Mucosa of descending colon (tissue), 3 donors: Measurements from ENCODE around the gene LTBP3. TPM values are rescaled to one million over a fixed set of nuclear protein-coding genes. Genes with fewer than 3 reads are reported as not detected.
A peak's percentile ranks its signal among the peaks of the same experiment; 100 is the strongest.

Experiments
- ATAC-seq: fragments of 200-7000 bp; cut with Tn5 transposase; one replicate; pipeline ENCODE4 v1.9.1; 2020; ENCODE audit warnings: mild to moderate bottlenecking, moderate library complexity
- DNase-seq, 3 donors: peaks; one replicate each; pipeline ENCODE4 v3.0.0-alpha.2; 2020
- H3K36me3 ChIP-seq: fragments of 200-600 bp; one replicate; pipeline ENCODE4 v1.8.0; 2021; ENCODE audit warnings: low read depth, mild to moderate bottlenecking
- H3K4me1 ChIP-seq: fragments of 200-600 bp; one replicate; pipeline ENCODE4 v1.8.0; 2021; ENCODE audit warnings: low read depth, mild to moderate bottlenecking
- H3K4me3 ChIP-seq: fragments of 200-600 bp; one replicate; pipeline ENCODE4 v1.8.0; 2021; ENCODE audit warnings: mild to moderate bottlenecking
- H3K9me3 ChIP-seq: fragments of 200-600 bp; one replicate; pipeline ENCODE4 v1.8.0; 2021; ENCODE audit warnings: mild to moderate bottlenecking
- intact Hi-C, 2 donors: fragments of 100-400 bp; cut with DNase I in 1 of 2; cut with micrococcal nuclease in 1 of 2; formaldehyde crosslinking; loops; one replicate each; pipeline versions ENCODE4 v1.11.0 to v1.11.1; 2022; cut with DNase I, micrococcal nuclease
- total RNA-seq, 3 donors: library from RNA; stranded (reverse); fragmentation: NEBNext Ultra II Directional in 2 of 3; extraction: Animal tissue kit (Norgen Biotek cat#: 25700) in 2 of 3; gene quantifications; one replicate each; pipeline versions ENCODE4 v1.2.1 to v1.2.4, GENCODE V29; 2021 to 2023
- TF ChIP-seq, protein P1 (sequence below): fragments of 200-600 bp; IDR thresholded peaks from one replicate; pipeline ENCODE4 v1.8.0; 2022; ENCODE audit warnings: antibody characterized with exemption, mild to moderate bottlenecking
- donor health status: DM: no; HTN: no; CAD: no; lungs with moderate emphysema.
- donor health status: DM: no; HTN: no; CAD: no.
- donor health status: DM: no; HTN: yes; CAD: no.

The LTBP3 gene
- total RNA-seq, 3 donors from 2014 or later: 22.6 to 133 (median 36.7) TPM

DNA sequence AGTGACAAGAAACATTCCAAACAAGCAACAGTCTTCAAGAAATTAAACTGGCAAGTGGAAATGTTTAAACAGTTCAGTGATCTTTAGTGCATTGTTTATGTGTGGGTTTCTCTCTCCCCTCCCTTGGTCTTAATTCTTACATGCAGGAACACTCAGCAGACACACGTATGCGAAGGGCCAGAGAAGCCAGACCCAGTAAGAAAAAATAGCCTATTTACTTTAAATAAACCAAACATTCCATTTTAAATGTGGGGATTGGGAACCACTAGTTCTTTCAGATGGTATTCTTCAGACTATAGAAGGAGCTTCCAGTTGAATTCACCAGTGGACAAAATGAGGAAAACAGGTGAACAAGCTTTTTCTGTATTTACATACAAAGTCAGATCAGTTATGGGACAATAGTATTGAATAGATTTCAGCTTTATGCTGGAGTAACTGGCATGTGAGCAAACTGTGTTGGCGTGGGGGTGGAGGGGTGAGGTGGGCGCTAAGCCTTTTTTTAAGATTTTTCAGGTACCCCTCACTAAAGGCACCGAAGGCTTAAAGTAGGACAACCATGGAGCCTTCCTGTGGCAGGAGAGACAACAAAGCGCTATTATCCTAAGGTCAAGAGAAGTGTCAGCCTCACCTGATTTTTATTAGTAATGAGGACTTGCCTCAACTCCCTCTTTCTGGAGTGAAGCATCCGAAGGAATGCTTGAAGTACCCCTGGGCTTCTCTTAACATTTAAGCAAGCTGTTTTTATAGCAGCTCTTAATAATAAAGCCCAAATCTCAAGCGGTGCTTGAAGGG is 53.3 kb downstream of the LTBP3 start:
- TF ChIP-seq, protein P1, sequence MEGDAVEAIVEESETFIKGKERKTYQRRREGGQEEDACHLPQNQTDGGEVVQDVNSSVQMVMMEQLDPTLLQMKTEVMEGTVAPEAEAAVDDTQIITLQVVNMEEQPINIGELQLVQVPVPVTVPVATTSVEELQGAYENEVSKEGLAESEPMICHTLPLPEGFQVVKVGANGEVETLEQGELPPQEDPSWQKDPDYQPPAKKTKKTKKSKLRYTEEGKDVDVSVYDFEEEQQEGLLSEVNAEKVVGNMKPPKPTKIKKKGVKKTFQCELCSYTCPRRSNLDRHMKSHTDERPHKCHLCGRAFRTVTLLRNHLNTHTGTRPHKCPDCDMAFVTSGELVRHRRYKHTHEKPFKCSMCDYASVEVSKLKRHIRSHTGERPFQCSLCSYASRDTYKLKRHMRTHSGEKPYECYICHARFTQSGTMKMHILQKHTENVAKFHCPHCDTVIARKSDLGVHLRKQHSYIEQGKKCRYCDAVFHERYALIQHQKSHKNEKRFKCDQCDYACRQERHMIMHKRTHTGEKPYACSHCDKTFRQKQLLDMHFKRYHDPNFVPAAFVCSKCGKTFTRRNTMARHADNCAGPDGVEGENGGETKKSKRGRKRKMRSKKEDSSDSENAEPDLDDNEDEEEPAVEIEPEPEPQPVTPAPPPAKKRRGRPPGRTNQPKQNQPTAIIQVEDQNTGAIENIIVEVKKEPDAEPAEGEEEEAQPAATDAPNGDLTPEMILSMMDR: no peak
- H3K4me1 ChIP-seq: peaks cover 19% of the 10 kb centered on the region
- no peaks in the 10 kb centered on the region for H3K36me3 ChIP-seq
- DNase-seq (peak in 2 of 3 donors; percentile 7 to 24), ATAC-seq (no peak)
- intact Hi-C loops: loop anchor here (5.0 kb wide), 3 partner anchors 33 to 83 kb away; partner anchors contain the start of gene NEAT1 (in 1 of the 2)
- peak overlapping the region; percentile 76 for H3K4me3 ChIP-seq
- H3K9me3 ChIP-seq: no peaks in the 10 kb centered on the region

DNA sequence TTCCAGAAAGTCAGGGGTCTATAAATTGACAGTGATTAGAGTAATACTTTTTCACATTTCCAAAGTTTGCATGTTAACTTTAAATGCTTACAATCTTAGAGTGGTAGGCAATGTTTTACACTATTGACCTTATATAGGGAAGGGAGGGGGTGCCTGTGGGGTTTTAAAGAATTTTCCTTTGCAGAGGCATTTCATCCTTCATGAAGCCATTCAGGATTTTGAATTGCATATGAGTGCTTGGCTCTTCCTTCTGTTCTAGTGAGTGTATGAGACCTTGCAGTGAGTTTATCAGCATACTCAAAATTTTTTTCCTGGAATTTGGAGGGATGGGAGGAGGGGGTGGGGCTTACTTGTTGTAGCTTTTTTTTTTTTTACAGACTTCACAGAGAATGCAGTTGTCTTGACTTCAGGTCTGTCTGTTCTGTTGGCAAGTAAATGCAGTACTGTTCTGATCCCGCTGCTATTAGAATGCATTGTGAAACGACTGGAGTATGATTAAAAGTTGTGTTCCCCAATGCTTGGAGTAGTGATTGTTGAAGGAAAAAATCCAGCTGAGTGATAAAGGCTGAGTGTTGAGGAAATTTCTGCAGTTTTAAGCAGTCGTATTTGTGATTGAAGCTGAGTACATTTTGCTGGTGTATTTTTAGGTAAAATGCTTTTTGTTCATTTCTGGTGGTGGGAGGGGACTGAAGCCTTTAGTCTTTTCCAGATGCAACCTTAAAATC is 54.0 kb downstream of the LTBP3 start:
- intact Hi-C loops: loop anchor here (5.0 kb wide), 2 partner anchors 77 to 82 kb away; partner anchors contain the start of gene NEAT1 (in 1 of the 2)
- TF ChIP-seq, protein P1: no peak
- peak in 1 of 3 donors; percentile 48 for DNase-seq
- Histone ChIP-seq H3K4me1 (peaks cover 19% of the 10 kb centered on the region), H3K4me3 (peak overlapping the region; percentile 76), H3K9me3 (no peaks in the 10 kb centered on the region), H3K36me3 (no peaks in the 10 kb centered on the region)
- ATAC-seq: no peak

DNA sequence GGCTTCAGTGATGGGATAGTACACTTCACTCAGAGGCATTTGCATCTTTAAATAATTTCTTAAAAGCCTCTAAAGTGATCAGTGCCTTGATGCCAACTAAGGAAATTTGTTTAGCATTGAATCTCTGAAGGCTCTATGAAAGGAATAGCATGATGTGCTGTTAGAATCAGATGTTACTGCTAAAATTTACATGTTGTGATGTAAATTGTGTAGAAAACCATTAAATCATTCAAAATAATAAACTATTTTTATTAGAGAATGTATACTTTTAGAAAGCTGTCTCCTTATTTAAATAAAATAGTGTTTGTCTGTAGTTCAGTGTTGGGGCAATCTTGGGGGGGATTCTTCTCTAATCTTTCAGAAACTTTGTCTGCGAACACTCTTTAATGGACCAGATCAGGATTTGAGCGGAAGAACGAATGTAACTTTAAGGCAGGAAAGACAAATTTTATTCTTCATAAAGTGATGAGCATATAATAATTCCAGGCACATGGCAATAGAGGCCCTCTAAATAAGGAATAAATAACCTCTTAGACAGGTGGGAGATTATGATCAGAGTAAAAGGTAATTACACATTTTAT is 54.7 kb downstream of the LTBP3 start:
- peaks cover 19% of the 10 kb centered on the region for H3K4me1 ChIP-seq
- DNase-seq: no peak
- no peak for ATAC-seq
- peak overlapping the region; percentile 76 for H3K4me3 ChIP-seq
- no peaks in the 10 kb centered on the region for H3K9me3 ChIP-seq
- TF ChIP-seq, protein P1: no peak
- H3K36me3 ChIP-seq: no peaks in the 10 kb centered on the region
- intact Hi-C loops: loop anchor here (5.0 kb wide), 2 partner anchors 76 to 81 kb away; partner anchors contain the start of gene NEAT1 (in 1 of the 2)

DNA sequence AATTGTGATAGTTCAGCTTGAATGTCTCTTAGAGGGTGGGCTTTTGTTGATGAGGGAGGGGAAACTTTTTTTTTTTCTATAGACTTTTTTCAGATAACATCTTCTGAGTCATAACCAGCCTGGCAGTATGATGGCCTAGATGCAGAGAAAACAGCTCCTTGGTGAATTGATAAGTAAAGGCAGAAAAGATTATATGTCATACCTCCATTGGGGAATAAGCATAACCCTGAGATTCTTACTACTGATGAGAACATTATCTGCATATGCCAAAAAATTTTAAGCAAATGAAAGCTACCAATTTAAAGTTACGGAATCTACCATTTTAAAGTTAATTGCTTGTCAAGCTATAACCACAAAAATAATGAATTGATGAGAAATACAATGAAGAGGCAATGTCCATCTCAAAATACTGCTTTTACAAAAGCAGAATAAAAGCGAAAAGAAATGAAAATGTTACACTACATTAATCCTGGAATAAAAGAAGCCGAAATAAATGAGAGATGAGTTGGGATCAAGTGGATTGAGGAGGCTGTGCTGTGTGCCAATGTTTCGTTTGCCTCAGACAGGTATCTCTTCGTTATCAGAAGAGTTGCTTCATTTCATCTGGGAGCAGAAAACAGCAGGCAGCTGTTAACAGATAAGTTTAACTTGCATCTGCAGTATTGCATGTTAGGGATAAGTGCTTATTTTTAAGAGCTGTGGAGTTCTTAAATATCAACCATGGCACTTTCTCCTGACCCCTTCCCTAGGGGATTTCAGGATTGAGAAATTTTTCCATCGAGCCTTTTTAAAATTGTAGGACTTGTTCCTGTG is 55.4 kb downstream of the LTBP3 start:
- intact Hi-C loops: loop anchor here (5.0 kb wide), 2 partner anchors 75 to 80 kb away; partner anchors contain the start of gene NEAT1 (in 1 of the 2)
- H3K4me3 ChIP-seq: peak overlapping the region; percentile 76
- DNase-seq: peak in 1 of 3 donors; percentile 3
- H3K9me3 ChIP-seq: no peaks in the 10 kb centered on the region
- H3K4me1 ChIP-seq: peaks cover 19% of the 10 kb centered on the region
- ATAC-seq: no peak
- TF ChIP-seq, protein P1: no peak
- H3K36me3 ChIP-seq: no peaks in the 10 kb centered on the region

DNA sequence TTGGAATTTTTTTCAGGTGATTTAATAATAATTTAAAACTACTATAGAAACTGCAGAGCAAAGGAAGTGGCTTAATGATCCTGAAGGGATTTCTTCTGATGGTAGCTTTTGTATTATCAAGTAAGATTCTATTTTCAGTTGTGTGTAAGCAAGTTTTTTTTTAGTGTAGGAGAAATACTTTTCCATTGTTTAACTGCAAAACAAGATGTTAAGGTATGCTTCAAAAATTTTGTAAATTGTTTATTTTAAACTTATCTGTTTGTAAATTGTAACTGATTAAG is 55.9 kb downstream of the LTBP3 start:
- Histone ChIP-seq H3K4me3 (peak overlapping the region; percentile 76), H3K36me3 (no peaks in the 10 kb centered on the region), H3K4me1 (peaks cover 19% of the 10 kb centered on the region), H3K9me3 (no peaks in the 10 kb centered on the region)
- intact Hi-C loops: loop anchor here (5.0 kb wide), 2 partner anchors 75 to 80 kb away; partner anchors contain the start of gene NEAT1 (in 1 of the 2)
- TF ChIP-seq, protein P1: no peak
- ATAC-seq: no peak
- DNase-seq: no peak
